Measurements from ENCODE around the gene ZFR2. TPM values are rescaled to one million over a fixed set of nuclear protein-coding genes. Genes with fewer than 3 reads are reported as not detected.

The ZFR2 gene
- total RNA-seq, 2 experiments from 2014 or later: 0.73 to 0.82 TPM

DNA sequence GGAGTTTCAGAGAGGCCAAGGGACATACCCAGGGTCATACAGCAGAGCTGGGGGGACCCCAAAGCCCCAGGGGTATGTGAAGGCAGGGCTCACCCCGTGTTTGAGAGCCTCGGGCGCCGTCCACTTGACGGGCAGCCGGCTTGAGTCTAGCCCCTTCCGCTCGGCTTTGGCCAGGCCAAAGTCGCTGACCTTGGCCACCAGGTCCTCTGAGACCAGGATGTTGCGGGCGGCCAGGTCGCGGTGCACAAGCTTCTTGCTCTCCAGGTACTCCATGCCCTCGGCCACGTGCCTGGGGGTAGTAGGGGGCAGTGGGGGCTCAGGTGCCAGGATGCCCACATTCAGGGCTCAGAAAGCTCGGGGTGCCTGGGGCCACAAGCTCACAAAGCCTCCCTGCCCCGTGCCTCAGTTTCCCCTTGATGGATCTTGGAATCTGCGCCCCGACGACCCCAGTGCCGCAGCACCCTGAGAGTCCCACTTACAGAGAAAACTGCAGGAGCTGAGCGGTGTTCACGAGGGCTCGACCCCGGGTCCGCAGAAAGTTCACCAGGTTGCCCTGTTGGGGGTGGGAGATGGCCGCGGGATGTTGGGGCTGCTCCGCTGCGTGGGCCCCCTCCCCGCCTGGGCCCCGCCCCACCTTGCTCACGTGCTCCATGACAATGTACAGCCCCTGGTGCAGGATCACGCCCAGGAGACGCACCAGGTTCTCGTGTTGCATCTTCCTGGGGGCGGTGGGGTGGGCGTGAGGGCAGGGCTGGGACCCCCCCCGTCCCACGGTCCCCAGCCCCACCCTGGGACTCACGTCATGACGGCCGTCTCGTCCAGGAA is 89.7 kb downstream of the ZFR2 start:
- no peaks in the 10 kb centered on the region for H3K27me3 ChIP-seq (ENCODE audit: control insufficient read depth in 1 of 2, insufficient read depth in 2 of 2, low read length in 2 of 2)
- no peaks in the 10 kb centered on the region for H3K4me1 ChIP-seq (ENCODE audit: insufficient read depth, low read length)
- H3K4me3 Mint-ChIP-seq: no peak overlapping the region
- H3K4me1 Mint-ChIP-seq (ENCODE audit: low read depth): peaks cover 4% of the 10 kb centered on the region
- no peak for DNase-seq
- no peak overlapping the region for H3K27ac Mint-ChIP-seq
- peaks cover 19% of the 10 kb centered on the region for H3K36me3 Mint-ChIP-seq (ENCODE audit: low read depth)
- TF ChIP-seq, protein P1, sequence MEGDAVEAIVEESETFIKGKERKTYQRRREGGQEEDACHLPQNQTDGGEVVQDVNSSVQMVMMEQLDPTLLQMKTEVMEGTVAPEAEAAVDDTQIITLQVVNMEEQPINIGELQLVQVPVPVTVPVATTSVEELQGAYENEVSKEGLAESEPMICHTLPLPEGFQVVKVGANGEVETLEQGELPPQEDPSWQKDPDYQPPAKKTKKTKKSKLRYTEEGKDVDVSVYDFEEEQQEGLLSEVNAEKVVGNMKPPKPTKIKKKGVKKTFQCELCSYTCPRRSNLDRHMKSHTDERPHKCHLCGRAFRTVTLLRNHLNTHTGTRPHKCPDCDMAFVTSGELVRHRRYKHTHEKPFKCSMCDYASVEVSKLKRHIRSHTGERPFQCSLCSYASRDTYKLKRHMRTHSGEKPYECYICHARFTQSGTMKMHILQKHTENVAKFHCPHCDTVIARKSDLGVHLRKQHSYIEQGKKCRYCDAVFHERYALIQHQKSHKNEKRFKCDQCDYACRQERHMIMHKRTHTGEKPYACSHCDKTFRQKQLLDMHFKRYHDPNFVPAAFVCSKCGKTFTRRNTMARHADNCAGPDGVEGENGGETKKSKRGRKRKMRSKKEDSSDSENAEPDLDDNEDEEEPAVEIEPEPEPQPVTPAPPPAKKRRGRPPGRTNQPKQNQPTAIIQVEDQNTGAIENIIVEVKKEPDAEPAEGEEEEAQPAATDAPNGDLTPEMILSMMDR (IDR thresholded peaks at IDR 0.05): no peak
- H3K9me3 Mint-ChIP-seq: peaks cover 4% of the 10 kb centered on the region
- no peak overlapping the region for H3K27ac ChIP-seq (ENCODE audit: low read depth in 1 of 2, low read length in 2 of 2)
- no peak for ATAC-seq (ENCODE audit: poor library complexity)
- intact Hi-C loops (cut with DNase I, micrococcal nuclease): no loop called here
- ChIA-PET POLR2A (interaction anchor here (2.4 kb wide), 1 partner anchor 16 kb away, joined by 11 read pairs; the partner anchor contains the start of gene MRPL54), CTCF (interaction anchor here (0.8 kb wide), 1 partner anchor 43 kb away, joined by 3 read pairs; no protein-coding TSS in a partner anchor)
- H3K36me3 ChIP-seq (ENCODE audit: insufficient read depth, low read length): peaks cover 4% of the 10 kb centered on the region
- H3K4me3 ChIP-seq (ENCODE audit: low read length): no peak overlapping the region
- no peaks in the 10 kb centered on the region for H3K27me3 Mint-ChIP-seq
- H3K9me3 ChIP-seq (ENCODE audit: control insufficient read depth in 1 of 2, insufficient read depth in 1 of 2, low read length in 2 of 2): peaks cover 17 to 41% of the 10 kb centered on the region in 2 experiments

GRCh38 chr19:3778104-3778867 is 90.6 kb downstream of the ZFR2 start:
- no peaks in the 10 kb centered on the region for H3K4me1 Mint-ChIP-seq (ENCODE audit: low read depth)
- Histone ChIP-seq H3K27ac (ENCODE audit: low read depth in 1 of 2, low read length in 2 of 2) (no peak overlapping the region), H3K36me3 (ENCODE audit: insufficient read depth, low read length) (peaks cover 4% of the 10 kb centered on the region), H3K4me1 (ENCODE audit: insufficient read depth, low read length) (no peaks in the 10 kb centered on the region), H3K4me3 (ENCODE audit: low read length) (no peak overlapping the region), H3K9me3 (ENCODE audit: control insufficient read depth in 1 of 2, insufficient read depth in 1 of 2, low read length in 2 of 2) (peaks cover 17 to 33% of the 10 kb centered on the region in 2 experiments), H3K27me3 (ENCODE audit: control insufficient read depth in 1 of 2, insufficient read depth in 2 of 2, low read length in 2 of 2) (no peaks in the 10 kb centered on the region)
- peaks cover 4% of the 10 kb centered on the region for H3K9me3 Mint-ChIP-seq
- ChIA-PET CTCF (interaction anchor here (0.8 kb wide), 1 partner anchor 44 kb away, joined by 3 read pairs; no protein-coding TSS in a partner anchor), POLR2A (no interaction called here)
- TF ChIP-seq, protein P1 (IDR thresholded peaks at IDR 0.05): no peak
- H3K36me3 Mint-ChIP-seq (ENCODE audit: low read depth): peaks cover 19% of the 10 kb centered on the region
- intact Hi-C loops (cut with DNase I, micrococcal nuclease): no loop called here
- H3K27me3 Mint-ChIP-seq: no peaks in the 10 kb centered on the region
- ATAC-seq (ENCODE audit: poor library complexity): no peak
- H3K4me3 Mint-ChIP-seq: no peak overlapping the region
- no peak overlapping the region for H3K27ac Mint-ChIP-seq
- no peak for DNase-seq

GRCh38 chr19:3776479-3777040 is 92.3 kb downstream of the ZFR2 start:
- Histone ChIP-seq H3K4me3 (ENCODE audit: low read length) (no peak overlapping the region), H3K36me3 (ENCODE audit: insufficient read depth, low read length) (no peaks in the 10 kb centered on the region), H3K4me1 (ENCODE audit: insufficient read depth, low read length) (no peaks in the 10 kb centered on the region), H3K9me3 (ENCODE audit: control insufficient read depth in 1 of 2, insufficient read depth in 1 of 2, low read length in 2 of 2) (peaks cover 6 to 17% of the 10 kb centered on the region in 2 experiments), H3K27ac (ENCODE audit: low read depth in 1 of 2, low read length in 2 of 2) (no peak overlapping the region), H3K27me3 (ENCODE audit: control insufficient read depth in 1 of 2, insufficient read depth in 2 of 2, low read length in 2 of 2) (no peaks in the 10 kb centered on the region)
- ChIA-PET POLR2A (no interaction called here), CTCF (no interaction called here)
- H3K4me3 Mint-ChIP-seq: no peak overlapping the region
- intact Hi-C loops (cut with DNase I, micrococcal nuclease): no loop called here
- H3K27me3 Mint-ChIP-seq: no peaks in the 10 kb centered on the region
- no peak overlapping the region for H3K27ac Mint-ChIP-seq
- H3K4me1 Mint-ChIP-seq (ENCODE audit: low read depth): no peaks in the 10 kb centered on the region
- no peaks in the 10 kb centered on the region for H3K9me3 Mint-ChIP-seq
- ATAC-seq (ENCODE audit: poor library complexity) (no peak), DNase-seq (no peak)
- TF ChIP-seq, protein P1 (IDR thresholded peaks at IDR 0.05): no peak
- H3K36me3 Mint-ChIP-seq (ENCODE audit: low read depth): peaks cover 7% of the 10 kb centered on the region
